Muscle of leg (tissue), 11 donors: Measurements from ENCODE around the gene HIVEP2. TPM values are rescaled to one million over a fixed set of nuclear protein-coding genes. Genes with fewer than 3 reads are reported as not detected.
A peak's percentile ranks its signal among the peaks of the same experiment; 100 is the strongest.

Experiments used
- DNase-seq: peaks from one replicate; pipeline ENCODE4 v3.0.0; 2013
- H3K27ac ChIP-seq: one replicate; pipeline ENCODE4 v1.5.1; 2013; ENCODE audit warnings: mild to moderate bottlenecking, low read length, control low read depth
- H3K27me3 ChIP-seq: one replicate; pipeline ENCODE4 v1.6.1; 2013; ENCODE audit warnings: low read length; ENCODE audit not compliant: control insufficient read depth, insufficient read depth
- H3K36me3 ChIP-seq: one replicate; pipeline ENCODE4 v1.6.1; 2013; ENCODE audit warnings: low read length; ENCODE audit not compliant: control insufficient read depth, insufficient read depth
- H3K4me1 ChIP-seq: one replicate; pipeline ENCODE4 v1.6.1; 2013; ENCODE audit warnings: low read length; ENCODE audit not compliant: control insufficient read depth, insufficient read depth
- H3K4me3 ChIP-seq: one replicate; pipeline ENCODE4 v1.5.1; 2013; ENCODE audit warnings: low read length, control low read depth
- H3K9me3 ChIP-seq: replicated peaks from 2 replicates; pipeline ENCODE4 v1.6.1; 2013; ENCODE audit warnings: low read depth, low read length; ENCODE audit not compliant: control insufficient read depth
- WGBS: methylation state at CpG from one replicate; pipeline ENCODE4 v1.1.5; 2013; ENCODE audit warnings: missing lambda C conversion rate; ENCODE audit not compliant: insufficient coverage; 5-methylcytosine and 5-hydroxymethylcytosine counted together
- polyA plus RNA-seq, 8 donors: library from polyadenylated mRNA; unstranded; fragments of 120-200 nt; gene quantifications; one replicate each; pipeline versions ENCODE4 v1.2.1 to v1.2.3, GENCODE V29; 2013; ENCODE audit warnings: inconsistent platforms in 1 of 8, low replicate concordance in 1 of 8; ENCODE audit not compliant: insufficient read length in 8 of 8, insufficient read depth in 1 of 8
- total RNA-seq: library from RNA; stranded (reverse); fragments of 120-200 nt; gene quantifications from one replicate; pipeline ENCODE4 v1.2.4, GENCODE V29; 2013

Gene HIVEP2
- total and polyA plus RNA-seq, 9 donors, result 8.6 to 17.9 (median 14.8) TPM

GRCh38 chr6:142823256-142823902, 121.6 kb downstream of the HIVEP2 start:
- H3K27me3 ChIP-seq, result no peaks in the 10 kb centered on the region
- no peak overlapping the region for H3K4me3 ChIP-seq
- no peaks in the 10 kb centered on the region for H3K36me3 ChIP-seq
- WGBS, result 96% methylated on average over 3 of the region's 10 CpGs
- no peak overlapping the region for H3K27ac ChIP-seq
- H3K9me3 ChIP-seq, result no peaks in the 10 kb centered on the region
- DNase-seq, result no peak
- peaks cover 27% of the 10 kb centered on the region for H3K4me1 ChIP-seq

- Histone ChIP-seq H3K4me1 (peaks cover 27% of the 10 kb centered on the region), H3K27ac (no peak overlapping the region), H3K36me3 (no peaks in the 10 kb centered on the region), H3K4me3 (no peak overlapping the region), H3K27me3 (no peaks in the 10 kb centered on the region), H3K9me3 (no peaks in the 10 kb centered on the region)
- DNase-seq, result no peak
- WGBS, result 63% methylated on average over 3 of the region's 3 CpGs
Observed at GRCh38 chr6:142822842-142823241, 122.1 kb downstream of the HIVEP2 start.

DNA sequence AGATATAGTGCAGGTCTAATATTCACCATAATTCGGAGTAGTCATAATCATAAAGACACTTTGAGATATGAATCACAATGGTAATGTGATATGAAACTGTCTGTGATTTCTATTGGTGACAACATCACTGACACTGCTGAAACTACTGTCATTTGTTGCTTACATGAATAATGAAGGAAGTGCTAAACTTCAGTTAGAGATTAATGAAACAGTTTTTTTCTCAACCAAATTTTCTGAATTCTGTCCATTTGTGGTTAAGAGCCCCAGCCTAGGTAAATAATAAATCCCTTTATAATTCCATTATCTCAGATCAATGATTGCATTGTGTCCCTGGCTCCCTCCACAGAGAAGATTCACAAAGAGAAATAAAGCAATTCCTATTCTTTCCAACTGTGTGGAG, 122.6 kb downstream of the HIVEP2 start:
- peaks cover 26% of the 10 kb centered on the region for H3K4me1 ChIP-seq
- no peak overlapping the region for H3K27ac ChIP-seq
- no peaks in the 10 kb centered on the region for H3K9me3 ChIP-seq

DNA sequence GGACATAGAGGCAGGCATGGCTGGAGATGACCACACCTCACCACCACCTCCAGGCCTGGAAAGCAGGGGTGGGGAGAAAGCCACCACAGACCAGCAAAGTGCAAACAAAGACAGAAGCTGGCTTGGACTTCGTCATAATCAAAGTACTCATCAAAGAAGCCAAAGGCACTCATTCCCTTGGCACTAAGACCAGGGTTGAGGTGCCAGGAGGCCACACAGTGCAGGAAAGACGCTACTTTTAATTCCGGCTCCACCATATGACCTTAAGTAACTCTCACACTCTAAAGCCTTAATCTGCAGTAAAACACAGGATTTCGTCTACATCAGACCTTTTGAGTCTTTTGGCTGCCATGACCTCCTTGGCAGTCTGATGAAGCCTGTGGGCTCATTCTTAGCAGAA, 123.1 kb downstream of the HIVEP2 start:
- Histone ChIP-seq H3K27ac (no peak overlapping the region), H3K9me3 (no peaks in the 10 kb centered on the region), H3K4me3 (no peak overlapping the region), H3K36me3 (no peaks in the 10 kb centered on the region), H3K4me1 (peaks cover 24% of the 10 kb centered on the region), H3K27me3 (no peaks in the 10 kb centered on the region)
- DNase-seq, result peak; percentile 25
- WGBS, result 84% methylated on average over 4 of the region's 4 CpGs

More for the DNA sequence above, 122.6 kb downstream of the HIVEP2 start:
- no peak for DNase-seq
- H3K27me3 ChIP-seq, result no peaks in the 10 kb centered on the region
- no CpG with 5 or more reads among the region's 1 CpG for WGBS
- no peaks in the 10 kb centered on the region for H3K36me3 ChIP-seq
- H3K4me3 ChIP-seq, result no peak overlapping the region

DNA sequence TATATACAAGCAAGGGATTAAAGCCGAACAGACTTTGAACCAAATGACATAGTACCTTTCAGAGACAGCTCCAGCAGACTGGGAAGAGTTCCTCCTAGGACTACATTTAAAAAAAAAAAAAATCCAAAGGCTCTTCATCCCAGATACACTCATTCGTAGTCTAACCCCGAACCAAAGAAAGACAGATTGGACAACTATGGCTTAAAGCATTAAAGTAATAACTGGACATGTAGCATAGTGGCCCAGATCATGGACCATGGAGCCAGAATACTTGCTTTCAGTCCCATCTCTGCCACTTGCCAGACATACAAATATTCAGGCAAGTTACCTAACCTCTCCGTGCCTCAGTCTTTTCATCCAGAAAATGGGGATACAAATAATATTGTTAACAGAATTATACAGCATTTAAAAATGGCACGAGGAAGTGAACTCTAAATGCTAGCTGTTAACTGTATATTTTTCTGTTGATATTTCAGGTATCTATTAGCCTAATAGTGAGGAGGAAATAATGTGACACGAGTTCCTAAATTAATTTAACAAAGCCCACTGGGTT, 123.7 kb downstream of the HIVEP2 start:
- Histone ChIP-seq H3K27ac (peak overlapping the region; percentile 90), H3K36me3 (no peaks in the 10 kb centered on the region), H3K4me1 (peaks cover 24% of the 10 kb centered on the region), H3K4me3 (no peak overlapping the region), H3K27me3 (no peaks in the 10 kb centered on the region), H3K9me3 (no peaks in the 10 kb centered on the region)
- no peak for DNase-seq
- WGBS, result 75% methylated on average over 1 of the region's 6 CpGs

DNA sequence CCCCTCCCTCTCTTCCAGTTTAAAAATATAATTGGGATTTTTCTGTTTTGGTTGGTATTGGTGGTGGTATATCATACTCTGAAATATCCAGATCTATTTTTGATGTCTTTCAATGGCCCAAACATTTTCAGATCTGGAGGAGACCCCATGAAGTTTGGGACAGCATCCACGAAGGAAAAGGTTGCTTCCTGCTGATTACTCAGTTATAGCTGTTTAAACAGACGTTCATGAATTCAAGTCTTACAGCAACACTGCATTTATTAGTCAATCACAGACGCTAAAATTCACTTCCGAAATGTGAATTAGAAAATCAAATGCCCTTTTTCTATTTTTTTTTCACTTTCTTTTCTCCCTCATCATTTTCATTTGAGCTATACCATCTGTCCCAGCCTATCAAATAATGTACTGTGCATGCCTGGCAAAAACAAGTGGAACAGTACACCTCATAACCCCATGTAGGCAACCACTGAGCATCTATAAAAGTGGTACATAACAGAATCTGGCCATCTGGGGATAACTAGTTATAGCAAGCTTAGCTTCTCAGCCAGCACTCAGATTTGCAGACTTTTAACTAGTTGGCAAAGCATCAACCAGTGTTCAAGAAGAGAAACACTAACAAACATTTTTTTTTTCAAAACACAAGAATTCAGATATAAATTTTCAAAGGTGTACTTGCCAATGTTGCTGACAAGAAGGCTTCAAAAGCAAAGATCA, 124.5 kb downstream of the HIVEP2 start:
- Histone ChIP-seq H3K27ac (peak overlapping the region; percentile 90), H3K4me3 (peak overlapping the region; percentile 33), H3K36me3 (no peaks in the 10 kb centered on the region), H3K4me1 (peaks cover 24% of the 10 kb centered on the region), H3K27me3 (no peaks in the 10 kb centered on the region), H3K9me3 (no peaks in the 10 kb centered on the region)
- WGBS, result 36% methylated on average over 3 of the region's 4 CpGs
- DNase-seq, result peak; percentile 58

GRCh38 chr6:142819603-142820337, 125.2 kb downstream of the HIVEP2 start:
- 2% methylated on average over 4 of the region's 8 CpGs for WGBS

DNA sequence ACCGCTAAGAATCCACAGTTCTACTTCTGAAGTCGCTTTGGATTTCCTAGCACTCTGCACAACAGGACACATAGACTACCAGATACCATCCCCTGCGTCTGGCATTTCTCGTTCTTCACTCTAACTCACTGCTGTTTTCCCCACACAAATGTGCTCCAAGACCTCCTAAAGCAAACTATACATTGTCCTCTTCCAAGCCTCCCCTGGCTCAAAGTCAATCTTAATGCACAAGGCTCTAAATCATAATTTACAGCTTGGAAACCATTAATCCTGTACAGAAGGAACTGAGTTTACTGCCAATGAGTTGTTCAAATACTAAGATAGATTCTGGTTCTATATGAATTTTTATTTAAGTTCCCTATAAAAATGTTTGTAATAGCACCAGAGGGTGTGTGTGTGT, 128.5 kb downstream of the HIVEP2 start:
- Histone ChIP-seq H3K9me3 (no peaks in the 10 kb centered on the region), H3K36me3 (peaks cover 3% of the 10 kb centered on the region), H3K4me1 (peaks cover 8% of the 10 kb centered on the region), H3K27me3 (no peaks in the 10 kb centered on the region), H3K27ac (no peak overlapping the region), H3K4me3 (no peak overlapping the region)
- no peak for DNase-seq
- 78% methylated on average over 4 of the region's 4 CpGs for WGBS

More at GRCh38 chr6:142819603-142820337, 125.2 kb downstream of the HIVEP2 start:
- no peaks in the 10 kb centered on the region for H3K36me3 ChIP-seq
- peaks cover 23% of the 10 kb centered on the region for H3K4me1 ChIP-seq
- peak; percentile 94 for DNase-seq
- no peaks in the 10 kb centered on the region for H3K9me3 ChIP-seq
- peak overlapping the region; percentile 33 for H3K4me3 ChIP-seq
- no peaks in the 10 kb centered on the region for H3K27me3 ChIP-seq
- H3K27ac ChIP-seq, result peak overlapping the region; percentile 90

- no peak for DNase-seq
- Histone ChIP-seq H3K9me3 (no peaks in the 10 kb centered on the region), H3K36me3 (peaks cover 3% of the 10 kb centered on the region), H3K27ac (no peak overlapping the region), H3K4me1 (peaks cover 8% of the 10 kb centered on the region), H3K4me3 (no peak overlapping the region), H3K27me3 (no peaks in the 10 kb centered on the region)
- 44% methylated on average over 2 of the region's 2 CpGs for WGBS
Observed at GRCh38 chr6:142816031-142816430, 128.9 kb downstream of the HIVEP2 start.

- Histone ChIP-seq H3K4me3 (no peak overlapping the region), H3K9me3 (no peaks in the 10 kb centered on the region), H3K27ac (no peak overlapping the region), H3K36me3 (peaks cover 3% of the 10 kb centered on the region), H3K27me3 (no peaks in the 10 kb centered on the region), H3K4me1 (no peaks in the 10 kb centered on the region)
- 89% methylated on average over 5 of the region's 6 CpGs for WGBS
- DNase-seq, result no peak
Observed at GRCh38 chr6:142811923-142812322, 133.1 kb downstream of the HIVEP2 start.
